ENCODE measurements around the gene TIPRL. TPM values are rescaled to one million over a fixed set of nuclear protein-coding genes. Genes with fewer than 3 reads are reported as not detected.
"Not testable (repeated sequence)": the region's sequence is repeated elsewhere in the genome, so short reads cannot be mapped to it uniquely, and the experiment has no call there.

TIPRL gene
- polyA plus RNA-seq (ENCODE audit: insufficient read length) = 53.5 TPM
- long read RNA-seq, donor 1, transcript TIPRL-202 (7 exons, 3,032 nt) = major isoform, 24 of 69 reads
- long read RNA-seq, donor 1, partial matches to known transcripts = 45 of 69 reads
- long read RNA-seq, donor 1, other reads (novel, unspliced or antisense) = 0 of 69 reads
- long read RNA-seq, donor 2, transcript TIPRL-202 (7 exons, 3,032 nt) = major isoform, 16 of 25 reads
- long read RNA-seq, donor 2, partial matches to known transcripts = 8 of 25 reads
- long read RNA-seq, donor 2, other reads (novel, unspliced or antisense) = 0 of 25 reads
- long read RNA-seq, donor 3, transcript TIPRL-202 (7 exons, 3,032 nt) = major isoform, 16 of 16 reads
- long read RNA-seq, donor 3, partial matches to known transcripts = 0 of 16 reads
- long read RNA-seq, donor 3, other reads (novel, unspliced or antisense) = 0 of 16 reads
- long read RNA-seq, donor 4, partial matches to known transcripts = 0 of 3 reads
- long read RNA-seq, donor 4, other reads (novel, unspliced or antisense) = 0 of 3 reads
- long read RNA-seq, donor 5, transcript TIPRL-202 (7 exons, 3,032 nt) = major isoform, 39 of 39 reads
- long read RNA-seq, donor 5, partial matches to known transcripts = 0 of 39 reads
- long read RNA-seq, donor 5, other reads (novel, unspliced or antisense) = 0 of 39 reads
- long read RNA-seq, donor 6, transcript TIPRL-202 (7 exons, 3,032 nt) = major isoform, 29 of 35 reads
- long read RNA-seq, donor 6, partial matches to known transcripts = 6 of 35 reads
- long read RNA-seq, donor 6, other reads (novel, unspliced or antisense) = 0 of 35 reads
- long read RNA-seq, donor 7, transcript TIPRL-202 (7 exons, 3,032 nt) = major isoform, 31 of 40 reads
- long read RNA-seq, donor 7, partial matches to known transcripts = 9 of 40 reads
- long read RNA-seq, donor 7, other reads (novel, unspliced or antisense) = 0 of 40 reads
- long read RNA-seq, donor 8, transcript TIPRL-202 (7 exons, 3,032 nt) = major isoform, 9 of 9 reads
- long read RNA-seq, donor 8, partial matches to known transcripts = 0 of 9 reads
- long read RNA-seq, donor 8, other reads (novel, unspliced or antisense) = 0 of 9 reads

GRCh38 chr1:168178638-168179437, at the start of gene TIPRL:
Gene TIPRL, plus strand, starts transcription at chr1:168178962. Its CDS starts 116 bp downstream, at chr1:168179078.
- DNase-seq = peak; percentile 97

- no peak for DNase-seq
Measured at GRCh38 chr1:168129933-168130332, 48.8 kb upstream of the TIPRL start.

- DNase-seq = no peak
Measured at GRCh38 chr1:168134132-168134531, 44.6 kb upstream of the TIPRL start.

DNA sequence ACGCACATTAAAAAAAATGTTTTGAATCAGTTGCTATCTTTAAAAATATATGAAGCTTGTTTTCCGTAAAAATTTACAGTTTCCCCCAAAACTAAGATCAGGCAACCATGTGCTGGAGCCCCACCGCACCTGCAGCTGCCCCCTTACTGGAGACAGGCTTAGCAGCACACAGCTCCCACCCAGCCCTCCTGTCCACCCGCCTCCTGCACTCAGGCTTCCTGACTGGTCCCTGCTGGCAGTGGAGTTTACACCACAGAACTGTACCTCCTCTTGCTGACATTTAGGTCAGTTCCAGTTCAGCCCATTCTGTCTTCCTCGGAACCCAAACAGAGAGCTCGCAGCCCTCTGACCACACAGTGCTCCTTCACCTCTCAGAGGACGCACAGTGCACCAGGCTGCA, 44.1 kb upstream of the TIPRL start:
- no peak for DNase-seq

DNA sequence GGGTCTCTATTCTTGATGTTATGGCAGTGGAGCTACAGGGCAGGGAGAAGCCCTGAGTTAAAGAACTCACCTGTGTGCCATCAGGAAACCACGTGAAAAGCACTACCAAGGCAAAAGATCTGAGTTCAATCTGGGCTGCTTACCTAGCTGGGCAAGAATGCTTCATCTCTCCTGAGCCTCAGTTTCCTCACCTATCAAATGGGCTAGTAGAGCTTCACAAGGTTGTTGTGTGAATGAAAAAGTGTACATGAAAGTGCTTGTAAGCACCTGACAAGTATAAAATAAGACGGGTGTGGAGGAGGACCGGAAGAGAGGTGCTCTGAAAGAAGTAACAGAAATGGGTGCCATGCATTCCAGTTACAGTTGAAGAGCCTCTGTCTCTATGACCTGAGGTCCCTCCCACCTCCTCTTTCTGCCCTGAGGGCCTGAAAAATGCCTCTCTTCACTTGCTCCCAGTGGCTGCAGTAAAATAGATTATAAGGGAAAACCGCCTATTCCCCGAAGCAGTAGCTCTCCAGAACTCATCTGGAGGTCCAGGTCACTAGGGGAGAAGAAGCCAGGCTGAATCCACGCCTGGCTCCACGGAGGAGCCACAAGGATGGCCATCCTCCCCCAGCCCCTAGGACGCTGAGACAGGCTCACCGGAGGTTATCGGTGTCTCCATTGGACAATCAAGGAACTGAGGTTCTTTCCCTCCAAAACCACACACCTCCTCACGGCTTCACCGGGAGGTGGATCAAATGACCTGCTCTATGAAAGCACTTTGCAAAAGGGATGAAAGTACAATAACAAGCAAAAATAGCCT, 43.4 kb upstream of the TIPRL start:
- DNase-seq = no peak

- DNase-seq = peak; percentile 28
Measured at GRCh38 chr1:168135921-168136708, 42.6 kb upstream of the TIPRL start.

DNA sequence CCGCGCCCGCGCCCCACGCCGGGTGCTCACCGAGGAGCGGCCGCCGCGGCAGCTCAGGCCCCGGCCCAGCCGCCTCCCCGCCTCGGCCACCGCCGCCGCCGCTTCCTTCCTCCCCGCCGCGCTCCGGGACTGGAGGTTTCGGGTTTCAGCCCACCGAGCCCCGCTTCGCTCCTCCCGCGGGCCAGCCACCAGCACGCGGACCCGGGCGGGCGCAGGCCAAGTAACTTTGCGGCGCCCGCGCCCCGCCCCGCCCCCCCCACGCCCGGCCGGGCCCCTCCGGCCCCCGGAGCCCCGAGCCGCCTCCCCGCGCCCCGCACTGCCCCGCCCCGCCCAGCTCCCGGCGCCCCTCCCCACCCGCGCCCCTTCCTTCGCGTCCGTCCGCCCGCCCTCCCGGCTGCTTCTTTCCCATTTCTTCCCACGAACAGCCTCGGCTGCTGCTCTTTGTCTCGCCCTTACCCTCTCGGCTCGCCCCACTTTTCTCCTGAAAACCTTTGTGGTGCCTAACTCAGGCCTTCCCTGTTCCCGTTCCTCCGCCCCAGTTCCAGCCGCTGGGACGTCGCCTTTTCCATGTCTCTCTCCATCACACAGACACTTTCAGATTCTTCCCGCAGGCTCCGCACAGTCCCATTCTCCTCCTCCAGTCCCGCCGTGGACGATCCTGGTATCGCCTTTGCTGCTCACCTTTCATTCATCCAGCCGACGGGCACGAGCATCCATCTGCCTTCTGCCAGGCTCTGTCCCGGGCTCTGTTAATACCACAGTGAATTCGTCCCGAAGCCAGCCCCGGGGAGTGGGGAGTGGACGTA, 41.9 kb upstream of the TIPRL start, which contains the start of gene GPR161:
Gene GPR161 (minus strand): TSS at position 222 of the 806 bp plus-strand sequence. CDS start 32,080 bp downstream, outside the sequence.
- DNase-seq = peak; percentile 47

DNA sequence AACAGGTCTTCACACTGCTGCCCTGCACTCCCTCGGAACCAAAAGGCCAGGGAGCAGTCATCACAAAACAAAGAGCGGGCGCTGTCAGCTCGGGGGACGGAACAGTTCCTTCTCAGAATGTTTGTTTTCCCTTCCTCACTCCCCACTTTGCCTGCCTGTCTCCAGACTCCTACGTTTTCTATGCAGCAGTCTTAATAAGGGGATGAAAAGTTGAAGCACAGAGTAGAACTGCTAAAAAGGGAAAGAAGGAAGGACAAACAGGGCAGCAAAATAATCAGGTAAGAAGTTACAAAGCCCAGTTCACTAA, 41.3 kb upstream of the TIPRL start:
- DNase-seq = no peak

- DNase-seq = no peak
Measured at GRCh38 chr1:168138134-168138533, 40.6 kb upstream of the TIPRL start.

DNA sequence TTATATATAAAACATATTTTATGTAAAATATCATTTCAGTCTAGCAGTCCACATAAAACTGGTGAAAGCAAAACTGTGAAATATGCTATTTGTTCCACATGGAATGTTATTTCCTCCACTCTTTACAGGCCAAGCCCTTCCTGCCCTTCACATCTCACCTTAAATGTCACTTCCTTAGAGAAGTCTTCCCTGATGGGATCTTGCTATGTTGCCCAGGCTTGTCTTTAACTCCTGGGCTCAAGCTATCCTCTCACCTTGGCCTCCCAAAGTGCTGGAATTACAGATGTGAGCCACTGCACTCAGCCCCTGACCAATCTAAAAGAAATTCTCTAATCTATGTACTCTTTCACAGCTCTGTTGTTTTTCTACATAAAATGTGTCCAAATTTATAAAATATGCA, 39.7 kb upstream of the TIPRL start:
- no peak for DNase-seq

DNA sequence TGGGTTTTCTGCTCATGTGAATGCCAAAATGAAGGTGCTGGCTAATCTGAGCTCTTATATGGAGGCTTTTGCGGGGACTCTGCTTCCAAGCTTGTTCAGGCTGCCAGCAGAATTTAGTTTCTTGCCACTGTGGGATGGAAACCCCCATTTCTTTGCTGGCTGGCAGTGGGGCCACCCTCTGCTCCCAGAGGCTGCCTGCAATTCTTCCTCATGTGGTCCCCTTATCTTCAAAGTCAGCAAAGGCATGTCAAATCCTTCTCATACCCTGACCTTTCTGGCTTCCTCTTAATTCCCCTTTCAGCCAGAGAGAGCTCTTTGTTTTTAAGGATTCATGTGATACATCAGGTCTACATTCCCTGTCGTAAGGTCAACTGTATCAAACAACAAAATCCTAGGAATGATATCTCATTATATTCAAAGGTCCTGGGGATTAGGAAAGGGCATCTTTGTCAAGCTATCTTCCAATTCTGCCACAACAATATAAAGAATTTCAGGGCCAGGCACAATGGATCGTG, 36.8 kb upstream of the TIPRL start:
- DNase-seq = no peak

GRCh38 chr1:168145184-168146159, 33.3 kb upstream of the TIPRL start:
- peak; percentile 84 for DNase-seq

DNA sequence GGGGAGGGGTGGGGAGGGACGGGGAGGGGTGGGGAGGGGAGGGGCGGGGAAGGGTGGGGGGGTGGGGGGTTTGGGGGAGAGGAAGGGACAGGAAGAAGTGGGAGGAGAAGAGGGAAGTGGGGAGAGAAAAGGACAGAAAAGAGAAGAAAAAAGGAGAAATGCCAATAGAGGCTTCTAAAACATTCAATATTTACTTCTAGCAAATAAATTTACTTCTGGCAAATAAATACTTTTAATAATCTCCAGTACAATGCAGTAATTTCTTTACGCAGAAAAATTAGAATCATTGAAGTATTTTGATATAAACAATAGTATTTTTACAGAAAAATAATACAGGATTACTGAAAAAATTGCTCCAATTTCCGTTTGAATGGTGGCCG, 32.6 kb upstream of the TIPRL start:
- no peak for DNase-seq

DNA sequence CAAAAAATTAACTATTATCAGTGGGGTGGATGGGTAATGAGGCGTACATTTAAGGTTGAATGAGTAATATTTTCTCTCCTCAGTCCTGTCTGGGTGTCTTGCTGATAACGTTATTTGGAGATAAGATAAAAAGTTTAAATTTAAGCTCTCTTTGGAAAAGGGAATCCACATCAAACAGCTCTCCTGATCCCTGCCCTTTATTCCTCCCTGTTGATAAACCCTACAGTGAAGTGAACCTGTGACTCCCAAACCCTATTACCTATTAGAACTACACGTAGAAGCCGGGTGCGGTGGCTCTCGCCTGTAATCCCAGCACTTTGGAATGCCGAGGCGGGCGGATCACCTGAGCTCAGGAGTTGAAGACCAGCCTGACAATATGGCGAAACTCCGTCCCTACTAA, 32.1 kb upstream of the TIPRL start:
- DNase-seq = no peak

- DNase-seq = no peak
Measured at GRCh38 chr1:168148916-168149315, 29.8 kb upstream of the TIPRL start.

- DNase-seq = no peak
Measured at GRCh38 chr1:168150283-168150682, 28.5 kb upstream of the TIPRL start.

GRCh38 chr1:168151935-168152334, 26.8 kb upstream of the TIPRL start:
- no peak for DNase-seq

- not testable (repeated sequence) for DNase-seq
Measured at GRCh38 chr1:168154707-168155106, 24.1 kb upstream of the TIPRL start.

Data from left kidney (tissue), 8 donors.